ENCODE results near the gene ARHGAP22.

DNA sequence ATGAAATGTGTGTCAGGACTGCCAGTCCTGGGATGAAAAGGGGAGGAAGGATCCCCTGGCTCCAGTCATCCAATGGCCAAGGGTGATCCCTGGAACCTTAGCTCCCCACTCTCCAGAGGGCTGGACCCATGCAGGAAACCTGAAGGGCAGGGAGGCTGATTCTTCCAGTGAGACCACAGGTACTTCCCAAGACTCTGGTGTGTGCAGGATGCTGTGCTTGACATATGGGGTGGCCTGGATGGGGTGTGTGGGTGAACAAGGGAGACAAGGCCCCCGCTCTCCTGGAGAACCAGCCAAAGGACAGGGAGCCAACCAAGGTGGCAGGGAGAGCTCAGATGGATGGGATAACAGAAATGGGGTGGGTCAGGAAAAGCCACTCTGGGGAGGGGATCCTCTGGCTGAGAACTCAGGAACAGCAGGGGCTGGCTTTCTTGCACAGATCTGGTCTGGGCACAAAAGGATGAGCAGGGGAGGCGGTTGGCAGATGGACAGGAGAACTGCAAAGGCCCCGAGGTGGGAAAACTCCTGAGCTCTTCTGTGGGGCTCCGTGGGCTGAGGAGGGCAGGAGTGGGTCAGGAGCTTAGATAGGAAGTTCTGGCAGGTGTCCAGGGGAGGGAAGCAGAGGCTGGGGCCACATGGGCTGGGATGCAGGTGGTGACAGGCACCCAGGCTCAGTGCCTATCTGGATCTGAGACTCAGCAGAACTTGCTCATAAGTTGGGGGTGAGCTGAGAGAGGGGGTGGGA lies 100.6 kb downstream of the ARHGAP22 start:
- TF ChIP-seq, protein P1, sequence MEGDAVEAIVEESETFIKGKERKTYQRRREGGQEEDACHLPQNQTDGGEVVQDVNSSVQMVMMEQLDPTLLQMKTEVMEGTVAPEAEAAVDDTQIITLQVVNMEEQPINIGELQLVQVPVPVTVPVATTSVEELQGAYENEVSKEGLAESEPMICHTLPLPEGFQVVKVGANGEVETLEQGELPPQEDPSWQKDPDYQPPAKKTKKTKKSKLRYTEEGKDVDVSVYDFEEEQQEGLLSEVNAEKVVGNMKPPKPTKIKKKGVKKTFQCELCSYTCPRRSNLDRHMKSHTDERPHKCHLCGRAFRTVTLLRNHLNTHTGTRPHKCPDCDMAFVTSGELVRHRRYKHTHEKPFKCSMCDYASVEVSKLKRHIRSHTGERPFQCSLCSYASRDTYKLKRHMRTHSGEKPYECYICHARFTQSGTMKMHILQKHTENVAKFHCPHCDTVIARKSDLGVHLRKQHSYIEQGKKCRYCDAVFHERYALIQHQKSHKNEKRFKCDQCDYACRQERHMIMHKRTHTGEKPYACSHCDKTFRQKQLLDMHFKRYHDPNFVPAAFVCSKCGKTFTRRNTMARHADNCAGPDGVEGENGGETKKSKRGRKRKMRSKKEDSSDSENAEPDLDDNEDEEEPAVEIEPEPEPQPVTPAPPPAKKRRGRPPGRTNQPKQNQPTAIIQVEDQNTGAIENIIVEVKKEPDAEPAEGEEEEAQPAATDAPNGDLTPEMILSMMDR (IDR thresholded peaks at IDR 0.05): no peak
- no peak for TF ChIP-seq POLR2A (IDR thresholded peaks at IDR 0.05)
